Measurements from ENCODE around the gene RPL36A. TPM values are rescaled to one million over a fixed set of nuclear protein-coding genes. Genes with fewer than 3 reads are reported as not detected.

Gene RPL36A
- total RNA-seq, 2 donors from 2014 or later: 316 to 385 TPM

- no peak overlapping the region for H3K27ac Mint-ChIP-seq
- Histone ChIP-seq H3K9ac (ENCODE audit: extremely low read depth, low read length, poor library complexity, severe bottlenecking) (no peak overlapping the region), H3K9me3 (ENCODE audit: control insufficient read depth, low read length) (no peaks in the 10 kb centered on the region), H3K4me3 (ENCODE audit: low read length) (no peak overlapping the region), H3K27me3 (ENCODE audit: control insufficient read depth, insufficient read depth, low read length, poor library complexity, severe bottlenecking) (no peaks in the 10 kb centered on the region), H3K27ac (ENCODE audit: low read depth, low read length) (no peak overlapping the region), H3K36me3 (ENCODE audit: control insufficient read depth, insufficient read depth, low read length) (peaks cover 2% of the 10 kb centered on the region), H3K4me1 (ENCODE audit: control insufficient read depth, insufficient read depth, low read length) (no peaks in the 10 kb centered on the region)
- H3K27me3 Mint-ChIP-seq (ENCODE audit: insufficient read depth): no peaks in the 10 kb centered on the region
- no peak overlapping the region for H3K4me3 Mint-ChIP-seq
- peaks cover 4% of the 10 kb centered on the region for H3K36me3 Mint-ChIP-seq (ENCODE audit: low read depth)
- H3K4me1 Mint-ChIP-seq: peaks cover 14% of the 10 kb centered on the region
- DNase-seq: no peak
- 74 to 87% methylated on average over 3 to 6 of the region's 6 CpGs for WGBS, 2 experiments (ENCODE audit: insufficient coverage in 1 of 2, insufficient read length in 1 of 2)
- H3K9me3 Mint-ChIP-seq: peaks cover 39% of the 10 kb centered on the region
- TF ChIP-seq CTCF (conservative IDR thresholded peaks at IDR 0.05): no peak
These were observed 4.3 kb upstream of the RPL36A start for GRCh38 chrX:101386542-101386885.

- Mint-ChIP-seq H3K36me3 (ENCODE audit: low read depth) (peaks cover 20% of the 10 kb centered on the region), H3K4me3 (no peak overlapping the region), H3K9me3 (peaks cover 44% of the 10 kb centered on the region), H3K27ac (no peak overlapping the region), H3K27me3 (ENCODE audit: insufficient read depth) (no peaks in the 10 kb centered on the region), H3K4me1 (peaks cover 14% of the 10 kb centered on the region)
- Histone ChIP-seq H3K27me3 (ENCODE audit: control insufficient read depth, insufficient read depth, low read length, poor library complexity, severe bottlenecking) (no peaks in the 10 kb centered on the region), H3K9me3 (ENCODE audit: control insufficient read depth, low read length) (no peaks in the 10 kb centered on the region), H3K9ac (ENCODE audit: extremely low read depth, low read length, poor library complexity, severe bottlenecking) (no peak overlapping the region), H3K4me1 (ENCODE audit: control insufficient read depth, insufficient read depth, low read length) (no peaks in the 10 kb centered on the region), H3K36me3 (ENCODE audit: control insufficient read depth, insufficient read depth, low read length) (peaks cover 19% of the 10 kb centered on the region), H3K4me3 (ENCODE audit: low read length) (no peak overlapping the region), H3K27ac (ENCODE audit: low read depth, low read length) (no peak overlapping the region)
- no peak for DNase-seq
- WGBS, 2 experiments (ENCODE audit: insufficient coverage in 1 of 2, insufficient read length in 1 of 2): 97% methylated on average over 3 of the region's 3 CpGs; no CpG with 5 or more reads in 1 of the 2 experiments
- no peak for TF ChIP-seq CTCF (conservative IDR thresholded peaks at IDR 0.05)
These were observed 2.2 kb upstream of the RPL36A start for GRCh38 chrX:101388604-101389003.

DNA sequence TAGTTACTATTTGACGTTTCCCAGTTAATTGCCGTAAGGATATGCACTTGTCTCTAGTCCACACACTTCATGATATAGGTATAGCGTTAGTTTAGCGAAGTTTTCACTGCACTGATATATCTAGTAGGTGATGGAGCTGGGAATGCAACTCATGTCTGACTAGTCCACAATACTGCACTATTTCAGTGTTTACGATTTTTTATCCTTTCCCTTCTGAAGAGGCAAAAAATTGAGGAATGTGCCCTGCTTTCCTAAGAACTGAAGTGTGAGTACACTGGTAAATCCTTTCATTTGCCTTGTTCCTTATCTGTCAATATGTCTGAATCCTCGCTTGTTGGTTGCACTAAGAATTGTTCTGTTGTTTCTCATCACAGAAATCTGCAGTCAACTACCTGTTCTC, 1.0 kb downstream of the RPL36A start:
- H3K4me1 Mint-ChIP-seq: peaks cover 3% of the 10 kb centered on the region
- H3K4me3 ChIP-seq (ENCODE audit: low read length): peak overlapping the region; percentile 95
- peaks cover 43% of the 10 kb centered on the region for H3K9me3 Mint-ChIP-seq
- TF ChIP-seq CTCF (conservative IDR thresholded peaks at IDR 0.05): no peak
- H3K27ac Mint-ChIP-seq: peak overlapping the region; percentile 95
- no peak for DNase-seq
- 44 to 60% methylated on average over 2 to 5 of the region's 6 CpGs for WGBS, 2 experiments (ENCODE audit: insufficient coverage in 1 of 2, insufficient read length in 1 of 2)
- no peaks in the 10 kb centered on the region for H3K27me3 ChIP-seq (ENCODE audit: control insufficient read depth, insufficient read depth, low read length, poor library complexity, severe bottlenecking)
- no peaks in the 10 kb centered on the region for H3K9me3 ChIP-seq (ENCODE audit: control insufficient read depth, low read length)
- H3K27ac ChIP-seq (ENCODE audit: low read depth, low read length): no peak overlapping the region
- H3K27me3 Mint-ChIP-seq (ENCODE audit: insufficient read depth): no peaks in the 10 kb centered on the region
- peak overlapping the region; percentile 87 for H3K9ac ChIP-seq (ENCODE audit: extremely low read depth, low read length, poor library complexity, severe bottlenecking)
- H3K4me3 Mint-ChIP-seq: peak overlapping the region; percentile 95
- H3K36me3 Mint-ChIP-seq (ENCODE audit: low read depth): peaks cover 32% of the 10 kb centered on the region
- H3K36me3 ChIP-seq (ENCODE audit: control insufficient read depth, insufficient read depth, low read length): peaks cover 28% of the 10 kb centered on the region
- no peaks in the 10 kb centered on the region for H3K4me1 ChIP-seq (ENCODE audit: control insufficient read depth, insufficient read depth, low read length)
